Esophagus (tissue), 2 donors: ENCODE results near the gene ORC1. TPM values are rescaled to one million over a fixed set of nuclear protein-coding genes. Genes with fewer than 3 reads are reported as not detected.
A peak's percentile ranks its signal among the peaks of the same experiment; 100 is the strongest.

Experiments
- H3K27ac ChIP-seq, 2 donors: one replicate each; pipeline ENCODE4 v1.5.1; 2013; ENCODE audit warnings: low read depth in 2 of 2, mild to moderate bottlenecking in 2 of 2, inconsistent platforms in 1 of 2, low read length in 1 of 2, moderate library complexity in 1 of 2
- H3K27me3 ChIP-seq, 2 donors: one replicate each; pipeline ENCODE4 v1.6.1; 2013; ENCODE audit warnings: low read length in 2 of 2, control low read depth in 1 of 2, mild to moderate bottlenecking in 1 of 2; ENCODE audit not compliant: insufficient read depth in 2 of 2, control insufficient read depth in 1 of 2
- H3K36me3 ChIP-seq, 2 donors: one replicate each; pipeline ENCODE4 v1.6.1; 2013; ENCODE audit warnings: low read length in 1 of 2; ENCODE audit not compliant: control insufficient read depth in 2 of 2, insufficient read depth in 2 of 2
- H3K4me1 ChIP-seq, 2 donors: one replicate each; pipeline ENCODE4 v1.6.1; 2013; ENCODE audit warnings: low read length in 1 of 2; ENCODE audit not compliant: control insufficient read depth in 2 of 2, insufficient read depth in 2 of 2
- H3K4me3 ChIP-seq, 2 donors: one replicate each; pipeline ENCODE4 v1.5.1; 2013; ENCODE audit warnings: low read length in 2 of 2, mild to moderate bottlenecking in 2 of 2, low read depth in 1 of 2, moderate library complexity in 1 of 2
- H3K9me3 ChIP-seq, 2 donors: one replicate each; pipeline ENCODE4 v1.6.1; 2013; ENCODE audit warnings: mild to moderate bottlenecking in 2 of 2, low read depth in 1 of 2, low read length in 1 of 2, moderate library complexity in 1 of 2; ENCODE audit not compliant: control insufficient read depth in 2 of 2, insufficient read depth in 1 of 2
- WGBS, 2 donors: extraction: QIAGEN DNeasy Blood & Tissue Kit; methylation state at CpG; one replicate each; pipeline ENCODE4 v1.1.7; 2013; 5-methylcytosine and 5-hydroxymethylcytosine counted together
- polyA plus RNA-seq, 2 donors: library from polyadenylated mRNA; stranded (reverse); fragments of 200-250 nt; gene quantifications; one replicate each; pipeline ENCODE4 v1.2.3, GENCODE V29; 2013
- donor health status: healthy with polysubstance abuse.
- donor health status: Bipolar disorder and iron deficiency.

ORC1 gene
- polyA plus RNA-seq, 2 donors, result 0.96 to 3.6 TPM

DNA sequence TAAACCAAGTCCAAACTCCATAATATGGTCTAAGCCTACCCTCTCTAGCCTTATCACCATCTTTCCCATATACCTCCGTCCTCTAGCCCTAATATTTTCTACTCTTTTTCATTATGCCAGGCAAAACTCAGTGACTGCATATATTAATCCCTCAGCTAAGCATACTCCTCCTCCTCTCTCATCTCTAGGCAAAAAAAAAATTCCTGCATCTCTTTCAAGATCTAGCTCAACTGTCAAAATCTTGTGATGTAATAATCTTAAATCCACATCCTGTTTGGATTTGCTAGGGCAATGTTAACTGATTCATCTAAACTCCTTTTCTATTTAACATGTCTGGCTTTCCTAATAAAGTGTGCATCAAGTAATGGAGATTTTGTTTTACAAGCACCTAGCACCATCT, 20.6 kb upstream of the ORC1 start:
- H3K27ac ChIP-seq, result no peak overlapping the region
- no peaks in the 10 kb centered on the region for H3K27me3 ChIP-seq
- no peaks in the 10 kb centered on the region for H3K9me3 ChIP-seq
- 92 to 95% methylated on average over 1 of the region's 1 CpG for WGBS, 2 donors
- H3K36me3 ChIP-seq, result peaks cover 0 to 2% of the 10 kb centered on the region in 2 donors
- H3K4me3 ChIP-seq, result no peak overlapping the region
- no peaks in the 10 kb centered on the region for H3K4me1 ChIP-seq

DNA sequence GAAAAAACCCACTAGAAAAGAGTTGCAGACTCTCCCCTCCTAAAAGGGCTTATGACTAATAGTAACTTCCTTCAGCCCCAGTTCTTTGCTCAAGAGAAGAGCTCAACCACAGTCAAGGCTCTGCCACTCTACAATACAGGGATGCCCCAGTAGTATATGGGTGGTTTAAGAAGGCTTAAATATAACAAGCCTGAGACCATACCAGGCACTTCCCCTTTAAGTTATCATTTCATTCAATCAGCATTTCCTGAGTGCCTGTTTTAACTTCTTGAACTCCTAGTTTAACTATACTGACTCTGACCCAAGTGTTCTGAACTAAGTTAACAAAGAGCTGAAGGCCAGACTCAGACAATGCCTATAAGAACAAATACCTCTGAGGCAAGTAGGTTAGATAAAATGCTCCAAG, 20.0 kb upstream of the ORC1 start:
- Histone ChIP-seq H3K9me3 (no peaks in the 10 kb centered on the region), H3K27ac (no peak overlapping the region), H3K4me3 (no peak overlapping the region), H3K4me1 (no peaks in the 10 kb centered on the region), H3K36me3 (peaks cover 0 to 2% of the 10 kb centered on the region in 2 donors), H3K27me3 (no peaks in the 10 kb centered on the region)

DNA sequence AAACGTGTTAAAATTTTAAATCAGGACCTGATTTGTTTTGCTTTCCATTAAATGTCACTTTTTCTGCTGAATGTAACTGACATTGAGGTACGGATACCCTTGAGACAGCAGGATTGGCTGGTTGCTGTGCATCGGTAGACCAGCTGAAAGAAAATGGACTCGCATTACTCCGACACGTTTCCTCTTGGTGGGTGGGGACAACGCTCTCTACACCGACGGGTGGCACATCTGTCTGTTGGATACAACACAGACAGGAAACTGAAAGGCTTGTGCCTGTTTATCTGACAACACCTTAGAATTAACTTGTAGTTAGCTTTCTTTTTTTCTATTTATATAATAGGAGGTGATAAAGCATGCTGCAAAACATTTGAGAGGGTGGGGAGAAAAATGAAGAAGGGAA, 19.5 kb upstream of the ORC1 start:
- WGBS, 2 donors, result 65% methylated on average over 9 of the region's 9 CpGs
- no peak overlapping the region for H3K4me3 ChIP-seq
- no peaks in the 10 kb centered on the region for H3K4me1 ChIP-seq
- H3K9me3 ChIP-seq, result no peaks in the 10 kb centered on the region
- H3K36me3 ChIP-seq, result peaks cover 0 to 2% of the 10 kb centered on the region in 2 donors
- H3K27me3 ChIP-seq, result no peaks in the 10 kb centered on the region
- no peak overlapping the region for H3K27ac ChIP-seq

DNA sequence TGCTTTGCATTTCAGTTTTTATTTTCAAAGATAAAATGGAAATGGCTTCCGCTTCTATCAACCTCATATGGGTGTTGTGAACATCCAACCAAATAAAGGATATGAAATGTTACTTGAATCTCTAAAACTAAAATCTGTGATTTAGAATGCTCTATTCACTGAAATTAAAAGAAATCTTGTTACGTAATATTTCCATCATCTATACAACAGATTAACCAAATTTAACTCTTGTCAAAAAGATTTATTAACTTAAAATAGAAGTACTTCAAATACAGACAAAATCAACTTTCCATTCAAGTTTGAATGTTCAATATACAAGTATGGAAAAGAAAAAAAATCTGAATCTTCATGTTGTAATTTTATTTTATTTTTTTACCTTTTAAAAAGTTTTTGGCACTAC, 18.8 kb upstream of the ORC1 start:
- Histone ChIP-seq H3K36me3 (peaks cover 0 to 2% of the 10 kb centered on the region in 2 donors), H3K4me1 (no peaks in the 10 kb centered on the region), H3K27me3 (no peaks in the 10 kb centered on the region), H3K27ac (no peak overlapping the region), H3K4me3 (no peak overlapping the region), H3K9me3 (no peaks in the 10 kb centered on the region)
- 96% methylated on average over 2 of the region's 2 CpGs for WGBS, 2 donors

DNA sequence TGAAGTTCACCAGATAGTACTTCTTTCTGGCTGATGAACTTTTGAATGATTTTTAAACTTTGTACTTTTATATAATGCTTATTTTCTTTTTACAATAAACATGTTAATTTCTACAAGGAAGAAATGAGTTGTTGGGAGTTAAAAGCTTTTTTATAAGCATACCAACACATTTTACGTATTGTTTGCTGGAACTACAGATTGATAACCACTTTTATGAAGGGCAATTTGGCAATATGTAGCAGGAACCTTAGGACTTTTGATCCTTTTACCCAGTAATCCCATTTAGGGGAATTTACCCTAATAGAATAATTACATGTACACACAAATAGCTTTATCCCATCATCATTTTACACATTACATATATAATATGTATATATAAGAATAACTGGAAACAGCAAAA, 16.5 kb upstream of the ORC1 start:
- peaks cover 0 to 5% of the 10 kb centered on the region in 2 donors for H3K36me3 ChIP-seq

DNA sequence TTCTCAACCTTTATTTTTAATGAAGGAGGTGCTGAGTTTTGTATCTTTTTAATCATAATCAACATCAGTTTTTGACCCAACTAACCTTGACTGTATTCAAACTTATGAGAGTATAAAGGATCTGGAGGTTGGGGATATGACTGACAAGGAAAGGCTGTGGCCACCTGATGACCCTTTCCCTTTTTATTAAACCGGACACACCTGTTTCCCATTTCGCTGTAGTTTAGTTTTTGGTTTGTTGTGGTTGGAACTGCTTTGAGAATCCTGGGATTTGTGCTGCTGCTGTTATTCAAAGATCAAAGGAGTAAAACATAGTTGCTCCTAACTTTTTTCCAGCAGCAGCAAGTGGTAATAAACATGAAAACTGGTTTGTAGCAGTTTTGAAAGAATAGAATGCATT, 12.6 kb upstream of the ORC1 start:
- Histone ChIP-seq H3K36me3 (peaks cover 18 to 23% of the 10 kb centered on the region in 2 donors), H3K9me3 (no peaks in the 10 kb centered on the region), H3K4me3 (no peak overlapping the region), H3K27me3 (no peaks in the 10 kb centered on the region), H3K27ac (no peak overlapping the region), H3K4me1 (no peaks in the 10 kb centered on the region)
- WGBS, 2 donors, result 85 to 93% methylated on average over 2 of the region's 2 CpGs

More for the DNA sequence above, 16.5 kb upstream of the ORC1 start:
- no peaks in the 10 kb centered on the region for H3K9me3 ChIP-seq
- H3K4me1 ChIP-seq, result no peaks in the 10 kb centered on the region
- H3K4me3 ChIP-seq, result no peak overlapping the region
- no peak overlapping the region for H3K27ac ChIP-seq
- 86 to 94% methylated on average over 1 of the region's 1 CpG for WGBS, 2 donors
- no peaks in the 10 kb centered on the region for H3K27me3 ChIP-seq

DNA sequence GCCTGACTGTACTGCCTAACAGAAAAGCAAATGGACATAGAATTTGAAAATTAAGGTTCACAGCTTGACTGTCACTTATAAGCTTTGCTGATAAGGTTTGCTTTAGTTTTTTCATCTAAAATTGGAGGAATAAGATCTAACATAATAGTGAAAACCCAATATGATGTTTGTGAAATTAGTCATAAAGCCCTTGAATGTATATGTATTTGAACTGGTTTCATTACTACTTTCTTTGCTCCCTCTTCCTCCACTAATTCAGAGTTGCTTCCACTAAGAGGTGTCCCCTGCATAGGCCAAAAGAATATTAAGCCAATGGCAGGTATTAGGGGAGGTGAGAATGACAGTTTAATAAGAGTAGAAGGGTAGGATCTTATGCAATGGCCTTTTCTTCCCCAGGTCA, 10.7 kb upstream of the ORC1 start:
- no peaks in the 10 kb centered on the region for H3K9me3 ChIP-seq
- peaks cover 21 to 23% of the 10 kb centered on the region in 2 donors for H3K36me3 ChIP-seq
- H3K4me1 ChIP-seq, result no peaks in the 10 kb centered on the region
- no peak overlapping the region for H3K27ac ChIP-seq
- no peak overlapping the region for H3K4me3 ChIP-seq
- H3K27me3 ChIP-seq, result no peaks in the 10 kb centered on the region

DNA sequence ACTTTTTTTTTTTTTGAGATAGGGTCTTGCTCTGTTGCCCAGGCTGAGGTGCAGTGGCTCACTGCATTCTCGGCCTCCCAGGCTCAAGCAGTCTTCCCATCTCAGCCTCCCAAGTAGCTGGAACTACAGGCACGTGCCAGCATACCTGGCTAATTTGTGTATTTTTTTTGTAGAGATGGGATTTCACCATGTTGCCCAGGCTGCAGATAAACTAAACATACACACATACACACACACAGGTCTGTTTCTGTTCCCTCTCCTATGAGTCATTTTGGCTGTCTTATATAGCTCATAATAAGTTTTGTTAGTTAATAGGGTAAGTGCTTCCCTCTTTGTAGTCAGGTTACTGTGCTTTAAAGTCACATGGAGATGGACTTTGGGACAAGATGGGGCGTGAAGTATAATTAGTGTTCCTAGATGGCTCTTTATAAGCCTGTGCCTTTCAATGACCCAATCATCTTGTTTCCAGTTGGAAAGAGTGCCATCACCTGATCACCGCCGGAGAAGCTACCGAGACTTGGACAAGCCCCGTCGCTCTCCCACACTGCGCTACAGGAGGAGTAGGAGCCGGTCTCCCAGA, 9.3 kb upstream of the ORC1 start:
- Histone ChIP-seq H3K27ac (no peak overlapping the region), H3K27me3 (no peaks in the 10 kb centered on the region), H3K4me1 (no peaks in the 10 kb centered on the region), H3K4me3 (no peak overlapping the region), H3K9me3 (no peaks in the 10 kb centered on the region), H3K36me3 (peaks cover 23 to 27% of the 10 kb centered on the region in 2 donors)
- 88 to 91% methylated on average over 10 of the region's 10 CpGs for WGBS, 2 donors

DNA sequence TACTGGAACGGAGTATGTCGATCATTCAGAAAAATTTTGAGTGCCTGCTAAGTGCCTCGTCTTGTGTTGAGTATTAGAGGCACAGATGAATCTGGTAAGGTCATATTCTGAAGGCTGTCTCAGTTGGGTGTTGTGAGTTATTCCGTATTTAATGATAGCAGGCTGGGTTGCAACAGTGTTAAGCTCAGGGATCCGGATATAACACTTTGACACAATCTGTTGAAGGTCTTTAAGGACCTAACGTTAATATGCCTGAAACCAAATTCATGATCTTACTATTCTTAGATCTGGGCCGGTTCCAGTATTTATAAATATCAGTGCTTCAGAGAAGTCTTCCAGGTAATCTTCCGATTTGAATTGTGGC, 734 bp upstream of the ORC1 start:
- no peaks in the 10 kb centered on the region for H3K4me1 ChIP-seq

DNA sequence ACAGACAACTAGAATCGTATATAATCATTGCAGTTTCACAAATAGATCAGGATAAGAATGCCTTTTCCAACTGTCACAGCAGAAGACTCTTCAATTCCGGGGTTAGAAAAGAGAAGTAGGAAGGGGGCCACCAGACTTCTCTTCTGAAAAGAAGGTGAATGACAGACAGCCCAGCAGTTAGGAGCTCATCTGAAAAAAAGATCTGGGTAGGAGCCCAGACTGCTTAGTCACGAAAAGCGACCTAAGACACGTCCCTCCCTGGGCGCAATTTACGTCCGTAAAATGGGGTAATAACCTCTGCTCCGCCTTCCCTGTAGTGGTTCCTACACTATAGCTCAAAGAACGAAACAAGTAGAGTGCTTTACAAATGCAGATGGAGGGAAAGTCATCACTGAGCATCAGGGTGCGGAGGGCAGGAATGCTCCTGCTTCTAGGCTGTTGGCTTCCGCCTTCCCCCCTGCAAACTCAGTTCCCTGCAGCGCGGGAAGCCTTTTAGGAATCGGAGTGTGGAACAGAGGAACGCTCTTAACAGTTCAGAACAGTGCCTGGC, 582 bp downstream of the ORC1 start:
- H3K9me3 ChIP-seq, result no peaks in the 10 kb centered on the region
- H3K4me3 ChIP-seq, result peak overlapping the region; percentile 75 to 87
- H3K4me1 ChIP-seq, result no peaks in the 10 kb centered on the region
- H3K36me3 ChIP-seq, result peaks cover 2 to 4% of the 10 kb centered on the region in 2 donors
- 0% methylated on average over 16 of the region's 16 CpGs for WGBS, 2 donors
- peak overlapping the region; percentile 77 to 97 for H3K27ac ChIP-seq
- no peaks in the 10 kb centered on the region for H3K27me3 ChIP-seq

More for the DNA sequence above, 734 bp upstream of the ORC1 start:
- H3K27ac ChIP-seq, result peak overlapping the region; percentile 93 to 97
- WGBS, 2 donors, result 1 to 5% methylated on average over 8 of the region's 8 CpGs
- H3K36me3 ChIP-seq, result peaks cover 2 to 9% of the 10 kb centered on the region in 2 donors
- H3K4me3 ChIP-seq, result peak overlapping the region; percentile 75 to 87
- no peaks in the 10 kb centered on the region for H3K27me3 ChIP-seq
- no peaks in the 10 kb centered on the region for H3K9me3 ChIP-seq
